GM18511 (cell line): ENCODE data around the gene ACOT7.

Experiments used
- ATAC-seq: cut with Tn5 transposase; IDR thresholded peaks from one replicate; pipeline ENCODE4 v1.9.1; 2021; ENCODE audit warnings: mild to moderate bottlenecking, moderate library complexity; ENCODE audit not compliant: unreplicated experiment

The ACOT7 gene

DNA sequence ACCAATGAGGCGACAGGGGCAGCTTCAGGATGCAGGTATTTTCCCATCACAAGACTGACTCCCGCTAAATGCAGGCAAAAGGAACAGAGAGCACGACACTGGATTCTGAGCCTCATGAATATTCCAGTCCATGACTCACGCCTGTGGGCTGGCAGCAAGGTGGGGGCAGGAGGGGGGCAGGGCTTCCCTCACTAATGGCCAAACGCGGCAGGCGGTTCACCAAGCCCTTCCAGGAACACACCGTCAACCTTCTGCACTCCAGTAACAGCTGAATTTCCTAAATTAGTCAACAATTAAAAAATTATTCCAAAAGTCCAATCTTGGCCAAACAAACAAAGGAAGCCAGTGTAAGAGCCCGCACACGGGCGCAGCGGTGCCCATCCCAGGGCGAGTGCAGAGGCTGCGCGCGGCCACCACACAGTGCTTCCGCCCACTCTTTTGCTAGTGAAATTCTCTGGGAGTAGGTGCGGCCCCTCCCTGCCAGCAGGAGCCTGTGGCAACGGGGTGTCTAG is 120.1 kb downstream of the ACOT7 start:
- ATAC-seq, result no peak

DNA sequence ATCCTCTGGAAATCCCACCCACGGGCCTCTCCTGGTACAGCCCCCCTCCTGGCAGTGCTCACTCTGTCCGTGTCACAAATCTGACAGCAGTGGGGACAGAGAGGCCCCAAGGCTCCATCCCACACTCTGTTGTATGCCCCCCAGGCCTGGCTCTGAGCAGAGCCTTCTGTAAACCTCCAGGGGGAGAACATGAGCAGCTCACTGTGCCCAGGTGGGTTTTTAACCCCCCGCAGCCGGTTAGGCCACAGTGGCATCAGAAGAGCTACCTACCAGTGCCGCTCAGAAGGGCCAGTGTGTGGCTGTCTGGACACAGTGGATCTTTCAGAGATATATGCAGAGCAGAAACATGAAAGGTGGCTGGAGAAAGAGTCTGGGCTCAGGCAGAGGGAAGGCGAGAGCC is 120.7 kb downstream of the ACOT7 start:
- ATAC-seq, result no peak

DNA sequence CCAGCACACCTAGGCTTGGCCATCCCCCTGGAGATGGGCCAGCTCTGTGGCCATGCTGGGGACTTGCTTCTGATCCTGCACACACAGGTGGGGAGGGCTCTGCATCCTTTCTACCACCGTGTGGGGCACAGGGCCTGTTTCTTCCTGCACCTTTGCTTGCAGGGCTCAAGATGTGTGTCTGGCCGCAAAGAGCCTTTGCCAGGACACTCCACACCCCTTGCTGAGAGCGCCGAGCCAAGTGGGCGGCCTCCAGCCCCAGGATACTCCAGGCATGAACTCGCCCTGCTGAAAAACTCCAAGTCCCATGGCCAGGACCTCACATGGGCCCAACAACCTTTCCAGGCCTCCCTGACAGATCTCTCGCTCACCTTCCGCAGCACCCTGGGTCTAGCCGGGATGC is 121.1 kb downstream of the ACOT7 start:
- ATAC-seq, result no peak

DNA sequence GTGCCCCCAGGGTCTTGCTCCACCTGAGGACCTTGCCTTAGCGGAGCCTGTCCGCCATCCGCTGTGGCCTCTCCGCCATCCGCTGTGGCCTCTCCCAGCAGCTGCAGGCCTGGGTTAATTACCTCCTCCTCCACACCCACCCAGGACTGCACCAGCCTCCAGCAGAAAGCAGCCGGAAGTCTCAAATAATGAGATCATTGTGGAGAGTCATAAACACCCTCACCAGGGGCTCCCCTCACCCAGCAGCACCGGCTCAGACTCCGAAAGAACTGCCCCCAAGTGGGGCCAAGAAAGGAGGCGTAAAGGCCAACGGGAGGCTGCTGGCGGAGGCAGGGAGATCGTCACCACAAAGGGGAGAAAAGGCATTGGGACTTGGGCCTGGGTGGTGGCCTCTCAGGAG is 122.0 kb downstream of the ACOT7 start:
- no peak for ATAC-seq

DNA sequence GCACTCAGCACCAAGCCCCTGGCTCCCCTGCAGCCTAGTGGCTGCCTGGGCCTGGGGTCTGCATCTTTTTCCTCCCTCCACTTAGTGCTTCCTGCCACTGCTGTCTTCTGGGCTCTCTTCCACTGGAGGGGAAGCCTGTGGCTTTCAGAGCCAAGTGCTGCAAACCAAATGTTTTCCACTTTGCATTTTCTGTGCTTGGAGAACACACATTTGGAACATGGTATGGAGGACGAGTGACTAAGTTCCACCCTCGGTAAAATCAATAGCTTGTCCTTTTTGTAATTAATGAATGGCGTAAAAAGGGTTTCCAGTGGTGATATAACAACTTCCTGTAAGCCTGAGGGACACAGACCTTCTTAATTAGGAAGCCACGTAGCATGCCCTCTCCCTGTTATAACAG is 122.6 kb downstream of the ACOT7 start:
- no peak for ATAC-seq

DNA sequence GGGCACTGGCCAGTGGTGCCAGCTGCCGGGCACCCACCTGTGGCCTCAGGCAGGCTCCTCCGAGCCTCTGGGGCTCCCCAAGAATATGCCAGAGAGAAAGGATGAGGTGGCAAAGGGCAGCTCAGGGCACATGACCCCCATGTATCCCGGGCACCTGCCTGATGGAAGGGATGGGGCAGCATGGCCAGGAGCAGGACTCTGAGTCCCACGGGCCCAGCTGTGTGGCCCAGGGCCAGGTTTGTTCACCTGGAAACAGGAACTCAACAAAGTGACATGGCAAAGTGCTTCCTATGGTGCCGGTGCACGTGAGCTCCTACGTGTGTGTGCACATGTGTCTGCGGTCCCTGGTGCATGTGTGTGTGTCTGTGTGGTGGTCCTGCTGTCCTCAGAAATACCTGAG is 123.2 kb downstream of the ACOT7 start:
- no peak for ATAC-seq

DNA sequence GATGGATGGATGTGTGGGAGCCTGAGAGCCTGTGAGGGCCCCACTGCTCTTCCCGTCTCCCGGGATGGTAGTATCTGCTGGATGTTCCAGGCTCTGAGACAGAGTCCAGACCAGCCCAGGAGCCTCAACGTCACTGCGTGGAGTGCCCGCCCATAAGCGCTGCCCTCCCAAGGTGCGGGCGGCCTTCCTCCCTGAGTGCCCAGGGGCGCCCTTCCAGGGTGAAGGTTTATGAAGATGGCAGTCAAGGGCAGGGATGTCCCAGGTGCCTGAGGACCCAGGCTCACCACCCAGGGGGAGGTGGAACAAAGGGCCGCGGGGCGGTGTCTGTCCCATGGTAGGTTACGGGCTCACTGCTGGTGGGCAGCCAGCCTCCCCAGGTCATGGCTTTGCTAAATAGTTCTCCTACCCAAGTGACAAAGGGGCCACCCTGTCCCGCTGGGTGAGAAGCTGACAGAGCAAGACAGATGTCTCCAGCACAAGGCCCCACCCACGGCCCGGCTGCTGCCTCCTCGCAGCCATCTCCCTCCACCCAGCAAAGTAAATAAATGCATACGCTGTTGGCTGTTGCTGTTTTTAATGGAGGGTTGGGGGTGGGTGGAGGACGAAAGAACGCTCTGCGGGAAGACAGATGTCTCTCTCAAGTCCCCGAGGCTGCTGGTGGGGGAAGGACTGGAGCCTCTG is 123.7 kb downstream of the ACOT7 start:
- no peak for ATAC-seq

DNA sequence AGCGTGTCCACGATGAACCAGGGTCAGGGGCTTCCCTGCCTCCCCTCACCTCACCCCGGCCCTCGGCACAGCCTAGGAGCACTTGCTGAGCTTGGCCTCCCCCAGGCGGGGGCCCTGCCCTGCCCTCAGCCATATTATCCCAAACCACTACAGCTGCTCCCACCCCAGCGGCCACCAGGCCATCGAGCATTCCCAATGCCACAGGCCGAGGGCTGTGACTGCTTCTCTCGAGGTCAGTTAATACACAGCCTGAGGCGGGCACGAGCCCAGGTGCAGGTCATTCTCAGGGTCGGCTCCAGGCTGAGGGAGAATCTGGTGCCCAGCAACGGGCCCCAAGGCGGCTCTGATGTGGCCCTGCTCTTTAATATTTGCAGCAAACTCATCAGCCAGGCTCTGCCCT is 124.3 kb downstream of the ACOT7 start:
- ATAC-seq, result no peak

DNA sequence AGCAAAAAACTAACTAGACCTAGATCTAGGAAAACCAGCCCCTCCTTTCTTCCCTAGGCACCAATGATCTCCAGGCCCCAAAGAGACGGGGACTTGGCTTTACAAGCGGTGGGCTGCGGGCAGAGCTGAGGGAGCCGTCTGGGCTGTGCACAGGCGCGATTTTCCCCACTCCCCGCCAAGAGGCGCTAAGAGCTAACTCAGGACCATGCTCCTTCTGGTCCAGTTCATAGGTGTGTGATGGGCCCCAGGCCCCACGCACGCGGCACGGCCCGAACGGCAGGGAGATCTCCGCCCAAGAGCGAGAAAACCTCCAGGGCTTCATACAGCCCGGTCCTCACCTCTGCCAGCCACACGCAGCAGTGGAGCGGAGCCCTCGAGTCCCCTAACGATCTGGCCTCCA is 125.2 kb downstream of the ACOT7 start:
- no peak for ATAC-seq

DNA sequence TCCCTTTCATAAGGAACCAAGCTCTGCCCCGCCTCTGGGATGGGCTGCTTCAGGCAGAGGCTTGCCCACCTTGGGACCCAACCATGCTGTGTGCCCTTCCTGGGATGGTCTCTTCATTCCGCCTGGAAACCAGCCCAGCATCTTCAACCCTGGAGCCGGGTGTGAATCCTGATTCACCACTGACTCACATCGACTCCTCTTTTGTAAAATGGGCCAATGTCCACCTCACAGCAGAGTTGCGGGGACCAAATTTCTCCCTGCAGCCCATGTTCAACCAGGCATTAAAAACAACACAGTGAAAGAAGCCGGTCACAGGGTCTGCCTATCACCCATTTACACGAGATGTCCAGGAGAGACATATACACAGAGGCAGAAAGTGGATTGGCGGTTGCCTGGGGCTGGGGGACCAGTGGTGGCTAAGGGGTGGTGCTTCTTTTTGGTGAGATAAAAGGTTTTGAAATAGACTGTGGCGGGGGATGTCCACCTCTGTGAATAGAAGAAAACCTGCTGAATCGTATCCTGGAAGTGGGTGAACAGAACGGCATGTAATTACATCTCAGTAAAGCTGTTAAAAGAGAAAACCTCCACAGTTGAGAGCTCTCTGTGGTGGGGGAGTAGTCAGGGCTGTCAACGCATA is 125.8 kb downstream of the ACOT7 start:
- ATAC-seq, result no peak

DNA sequence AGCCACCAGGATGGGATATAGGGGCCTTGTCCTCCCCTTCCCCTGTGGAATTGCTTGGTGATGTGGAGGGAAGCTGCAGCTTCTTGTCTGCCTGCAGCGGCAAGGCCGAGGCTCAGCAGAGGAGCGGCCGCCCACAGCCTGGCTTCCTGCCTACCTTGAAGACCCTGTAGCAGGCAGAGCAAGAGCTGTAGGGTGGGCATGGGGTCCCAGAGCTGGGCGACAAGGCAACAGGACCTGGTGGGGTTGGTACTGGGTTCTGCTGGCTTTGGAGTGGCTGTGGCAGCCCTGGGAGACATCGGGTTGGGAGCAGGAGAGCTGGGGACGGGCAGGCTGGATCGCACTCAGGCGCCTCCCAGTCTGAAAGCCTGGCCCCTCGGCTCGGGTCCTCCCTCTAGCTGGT is 126.9 kb downstream of the ACOT7 start:
- ATAC-seq, result no peak

DNA sequence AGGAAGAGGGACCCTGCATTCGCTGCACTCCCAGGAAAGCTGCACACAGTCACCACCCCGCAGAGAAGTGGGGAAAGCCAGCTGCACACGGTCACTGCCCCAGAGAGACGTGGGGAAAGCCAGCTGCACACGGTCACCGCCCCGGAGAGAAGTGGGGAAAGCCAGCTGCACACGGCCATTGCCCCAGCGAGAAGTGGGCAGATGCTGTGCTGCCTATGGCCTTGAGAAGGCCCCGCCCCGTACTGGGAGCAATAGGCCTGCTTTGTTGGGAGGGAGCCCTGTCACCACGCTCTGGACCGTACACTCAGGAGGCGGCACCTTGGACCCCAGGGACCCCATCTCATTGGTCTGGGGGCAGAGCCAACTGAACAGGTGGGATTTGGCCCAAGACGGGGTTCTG is 128.4 kb downstream of the ACOT7 start:
- ATAC-seq, result no peak

DNA sequence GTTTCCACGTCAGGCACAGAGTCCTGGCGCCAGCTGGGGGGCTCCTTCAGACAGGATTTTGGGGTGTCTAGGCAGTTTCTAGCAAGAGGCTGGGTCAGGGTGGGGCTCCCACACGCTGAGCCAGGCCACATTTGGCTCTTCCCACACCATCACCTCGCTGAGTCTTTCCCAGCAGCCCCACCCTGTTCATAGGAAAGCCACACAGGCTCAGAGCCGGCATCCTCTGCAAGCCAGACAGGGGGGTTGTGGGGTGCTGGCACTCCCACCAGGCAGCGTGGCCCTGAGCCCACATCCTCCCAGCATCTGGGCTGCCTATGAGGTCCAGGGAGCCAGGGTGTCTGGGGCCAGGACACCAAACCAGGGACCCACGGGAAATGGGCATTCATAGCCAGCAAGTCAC is 129.9 kb downstream of the ACOT7 start:
- ATAC-seq, result no peak

DNA sequence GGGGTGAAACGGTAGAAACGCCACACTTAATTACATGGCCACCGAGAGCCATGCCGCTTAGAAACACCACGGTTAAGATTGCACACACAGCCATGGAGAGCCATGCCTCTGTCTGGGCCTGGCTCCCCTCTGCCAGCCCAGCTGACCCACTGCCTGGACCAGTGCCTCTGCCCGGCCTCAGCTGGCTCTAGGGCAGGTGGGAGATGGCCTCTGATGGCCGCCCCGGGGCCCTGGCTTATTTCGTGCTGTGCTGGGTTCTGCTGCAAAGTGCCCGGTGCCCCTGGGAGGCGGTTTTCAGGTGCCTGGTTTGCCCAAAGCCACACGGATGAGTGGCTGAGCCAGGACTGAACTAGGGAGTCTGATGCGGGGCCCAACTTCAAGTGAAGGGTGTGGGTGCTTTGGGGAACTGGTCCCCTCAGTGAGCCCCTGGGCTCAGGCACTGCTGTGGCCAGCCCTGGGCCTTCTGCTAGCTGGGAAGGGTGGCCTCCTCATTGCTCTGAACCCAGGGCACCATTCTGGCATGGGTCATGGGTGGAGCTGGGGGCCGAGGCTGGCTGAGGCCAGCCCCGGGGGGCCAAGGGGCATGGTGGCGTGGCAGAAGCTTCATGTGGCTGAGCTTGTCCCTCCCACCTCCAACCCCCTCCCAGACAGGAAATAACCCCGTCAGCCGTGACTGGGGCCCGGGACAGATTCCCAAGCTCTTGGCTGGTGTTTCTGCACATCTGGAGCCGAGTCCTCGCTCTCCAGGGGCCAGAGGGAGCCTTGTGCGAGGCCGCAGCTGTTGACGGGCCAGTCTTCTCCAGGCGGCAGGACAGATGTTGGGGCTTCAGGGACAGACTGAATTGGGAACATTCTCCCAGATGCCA is 130.8 kb downstream of the ACOT7 start:
- no peak for ATAC-seq

DNA sequence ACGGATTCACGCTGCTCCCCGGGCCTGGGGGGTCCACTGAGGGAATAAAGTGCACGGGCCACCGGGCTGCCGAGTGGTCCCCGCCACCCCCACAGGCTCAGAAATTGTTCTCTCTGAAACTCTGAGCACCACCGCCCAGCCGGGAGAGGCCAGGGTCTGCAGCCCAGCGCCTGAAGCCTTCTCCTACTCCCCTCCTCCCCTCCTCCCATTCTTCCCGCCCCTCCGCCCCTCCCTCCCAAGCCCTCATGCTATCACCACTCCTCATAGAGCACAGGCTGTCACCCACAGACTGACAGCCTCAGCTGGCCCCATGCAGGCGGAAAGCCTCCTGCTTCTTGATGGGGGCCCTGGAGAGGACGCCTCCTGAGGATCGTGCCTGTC is 132.0 kb downstream of the ACOT7 start:
- ATAC-seq, result no peak

DNA sequence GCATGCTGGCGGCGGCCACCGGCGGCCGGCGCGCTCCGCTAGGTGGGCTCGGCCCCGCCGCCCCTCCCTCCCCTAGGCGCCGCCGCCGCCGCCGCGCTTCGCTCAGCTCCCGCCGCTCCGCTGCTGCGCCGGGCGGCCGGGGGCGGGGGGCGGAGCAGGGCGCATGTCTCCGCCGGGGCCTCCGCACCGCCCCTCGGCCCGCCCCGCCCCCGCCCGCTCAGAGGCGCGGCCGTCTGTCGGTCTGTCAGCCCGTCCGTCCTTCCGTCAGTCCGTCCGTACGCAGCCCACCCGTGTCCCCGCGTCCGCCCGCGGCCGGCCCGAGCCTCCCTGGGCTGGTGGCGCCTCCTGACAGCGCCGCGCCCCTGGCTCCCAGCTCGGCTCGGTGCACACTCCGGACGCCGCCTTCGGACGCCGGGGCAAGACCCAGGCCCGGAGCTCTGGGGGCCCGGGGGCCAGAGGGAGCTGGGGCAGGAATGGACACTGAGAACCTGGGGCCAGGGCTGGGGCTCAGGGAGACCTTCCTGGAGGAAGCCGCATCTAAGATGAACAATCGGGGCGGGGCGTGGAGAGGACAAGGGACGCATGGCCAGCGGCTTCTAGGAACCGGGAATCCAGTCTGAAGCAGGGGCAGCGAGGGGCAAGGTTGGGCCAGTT is 132.5 kb downstream of the ACOT7 start, which contains the start of gene GPR153:
GPR153 (minus strand) TSS at position 138 of the 654 bp plus-strand sequence. CDS start 6,193 bp downstream, outside the sequence.
- no peak for ATAC-seq

DNA sequence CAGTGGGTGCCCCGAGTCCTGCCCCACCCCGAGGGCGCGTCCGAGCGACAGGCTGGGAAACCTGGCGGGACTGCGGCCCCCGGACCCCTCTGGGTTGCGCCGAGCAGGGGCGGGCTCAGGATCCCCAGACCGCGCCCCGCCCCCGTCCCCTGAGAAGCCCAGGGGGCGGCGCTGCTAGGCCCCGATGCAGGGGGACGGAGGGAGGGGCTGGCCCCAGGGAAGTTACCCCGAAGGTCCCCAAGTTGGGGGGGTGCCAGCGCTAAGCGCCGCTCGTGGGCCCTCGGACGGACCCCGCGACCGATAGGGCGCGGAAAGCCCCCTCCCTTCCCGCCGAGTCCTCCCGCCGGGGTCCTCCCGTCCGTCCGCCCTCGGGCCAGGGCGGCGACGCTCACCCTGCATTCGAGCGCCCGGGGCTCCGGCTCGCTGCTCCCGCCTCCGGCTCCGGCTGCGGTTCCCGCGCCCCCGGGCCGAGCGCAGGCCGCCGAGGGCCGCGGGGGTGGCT is 133.1 kb downstream of the ACOT7 start:
- no peak for ATAC-seq

DNA sequence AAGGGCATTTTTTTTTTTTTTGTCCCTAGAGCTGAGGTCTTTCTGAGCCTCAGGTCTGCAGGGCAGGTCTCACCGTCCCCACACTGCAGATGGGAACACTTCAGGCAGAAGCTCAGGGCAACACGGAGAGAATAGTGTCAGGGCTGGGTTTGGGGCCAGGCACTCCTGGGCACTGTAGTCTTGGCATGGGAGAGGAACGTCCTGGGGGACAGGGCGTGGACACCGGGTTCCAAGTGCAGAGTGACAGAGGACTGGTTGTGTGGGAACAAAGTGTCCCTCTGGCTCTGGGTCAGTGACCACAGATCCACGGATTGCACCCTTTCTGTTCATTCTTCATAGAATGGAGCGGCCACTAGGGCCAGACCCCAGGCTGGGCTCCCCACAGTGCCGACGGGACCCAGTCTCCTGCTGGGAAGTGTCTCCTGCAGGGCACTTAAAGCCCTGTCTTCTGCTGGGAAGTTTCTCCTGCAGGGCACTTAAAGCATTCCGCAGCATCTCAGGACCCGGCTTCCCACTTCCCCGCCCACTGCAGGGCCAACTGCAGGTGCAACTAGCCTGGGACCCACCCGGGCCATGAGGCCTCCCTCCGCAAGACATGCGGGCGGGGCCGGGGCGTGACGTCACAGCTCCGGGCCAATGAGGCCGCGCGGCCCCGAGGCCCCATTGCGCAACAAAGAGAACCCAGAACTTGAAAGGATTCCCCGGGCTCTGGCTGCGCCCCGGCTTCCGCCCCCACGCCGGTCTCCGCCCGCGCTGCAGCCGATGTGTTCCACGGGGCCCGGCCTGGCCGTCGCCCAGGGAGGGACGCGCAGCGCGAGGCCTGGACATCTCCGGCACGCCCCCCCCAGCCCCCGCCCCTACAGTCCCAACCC is 133.8 kb downstream of the ACOT7 start:
- ATAC-seq, result no peak

DNA sequence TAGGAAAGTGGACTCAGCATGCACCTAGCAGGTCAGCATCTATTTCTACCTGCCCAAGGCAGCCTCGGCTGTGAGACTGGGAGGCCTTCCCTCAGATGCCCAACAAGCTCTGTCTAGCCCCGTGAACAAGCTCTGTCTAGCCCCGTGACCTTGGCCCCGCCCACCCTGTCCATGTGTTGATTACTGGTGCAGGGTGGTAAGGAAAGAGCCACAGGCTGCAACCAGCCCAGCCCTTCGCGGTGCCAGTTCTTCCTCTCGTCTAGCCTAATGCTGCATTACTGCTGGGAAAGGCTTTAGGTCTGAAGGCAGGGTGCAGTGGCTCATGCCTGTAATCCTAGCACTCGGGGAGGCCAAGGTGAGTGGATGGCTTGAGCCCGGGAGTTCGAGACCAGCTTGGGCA is 134.9 kb downstream of the ACOT7 start:
- ATAC-seq, result no peak

DNA sequence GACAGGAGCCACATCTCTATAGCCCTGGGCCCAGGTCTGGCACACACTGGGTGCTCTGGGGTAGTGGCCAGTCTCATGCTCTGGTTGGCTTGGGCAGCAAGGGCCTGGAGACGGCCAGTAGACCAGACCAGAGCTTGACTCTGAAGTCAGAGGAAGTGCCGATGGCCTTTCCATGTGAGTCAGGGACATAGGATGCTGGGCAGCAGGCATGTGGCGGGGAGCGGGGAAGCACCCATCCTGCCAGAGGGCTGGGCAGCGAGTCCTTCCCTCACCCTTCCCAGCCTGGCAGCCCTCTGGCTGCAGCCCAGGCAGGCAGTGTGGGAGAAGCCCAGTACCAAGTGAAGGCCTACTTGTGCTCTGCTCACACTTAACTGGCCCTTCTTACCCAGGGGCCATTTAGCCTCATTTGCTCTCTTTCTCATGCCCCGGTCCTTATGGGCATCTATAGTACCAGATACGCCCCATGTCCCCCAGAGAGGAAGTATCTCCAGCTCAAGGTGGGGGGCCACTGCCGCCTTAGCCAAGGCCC is 136.0 kb downstream of the ACOT7 start:
- ATAC-seq, result no peak
